ENCODE data around the gene SLC2A14. TPM values are rescaled to one million over a fixed set of nuclear protein-coding genes. Genes with fewer than 3 reads are reported as not detected.
"Not testable (repeated sequence)": the region's sequence is repeated elsewhere in the genome, so short reads cannot be mapped to it uniquely, and the experiment has no call there.

The SLC2A14 gene
- total and polyA plus RNA-seq, 8 donors: 4.3 to 8.1 (median 6.3) TPM

DNA sequence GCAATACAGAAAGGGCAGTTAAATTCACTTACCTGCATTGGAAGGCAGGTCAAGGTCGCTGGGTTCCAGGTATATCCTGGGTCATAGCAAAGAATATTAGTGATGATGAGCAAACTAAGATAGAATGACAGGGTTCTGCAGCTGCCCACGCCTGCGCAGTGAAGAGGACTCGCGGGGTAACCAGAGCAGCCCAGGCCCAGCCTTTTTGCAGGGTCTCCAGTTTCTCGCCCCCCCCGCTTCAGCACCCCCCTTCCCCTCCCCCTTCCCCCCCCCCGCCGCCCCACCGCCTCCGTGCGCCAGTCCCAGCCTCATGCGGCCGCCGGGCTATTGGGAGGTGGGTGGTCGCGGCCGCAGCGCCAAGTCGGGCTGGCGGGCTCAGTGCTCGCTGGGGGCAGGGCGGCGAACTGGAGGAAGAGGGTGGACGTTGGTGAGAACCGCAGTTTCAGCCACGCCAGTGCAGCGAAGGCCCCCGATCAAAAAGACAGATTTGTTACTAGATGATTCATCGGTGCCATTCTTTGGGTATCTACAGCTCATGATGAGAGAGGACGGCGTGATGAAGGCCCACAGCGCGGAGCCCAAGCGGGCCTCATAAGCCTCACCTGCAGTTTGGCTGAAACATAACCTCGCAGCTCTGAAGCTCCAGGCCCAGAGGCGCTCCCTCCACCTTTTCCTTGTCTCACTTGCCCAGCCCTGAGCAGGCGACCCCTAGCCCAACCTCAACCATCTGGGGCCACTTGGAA lies 43.1 kb upstream of the SLC2A14 start:
- no peak overlapping the region for H3K4me3 ChIP-seq
- no peak for DNase-seq
- H3K4me1 ChIP-seq: no peaks in the 10 kb centered on the region
- peak in 1 of 4 donors; percentile 8 for ATAC-seq
- 53 to 54% methylated on average over 31 to 35 of the region's 38 CpGs for WGBS, 2 donors
- H3K27ac ChIP-seq: no peak overlapping the region
- H3K27me3 ChIP-seq: no peaks in the 10 kb centered on the region
- no peak for FAIRE-seq
- H3K9me3 ChIP-seq: no peaks in the 10 kb centered on the region
- H3K36me3 ChIP-seq: no peaks in the 10 kb centered on the region
- no peak for TF ChIP-seq CTCF (IDR thresholded peaks at IDR 0.05)
- intact Hi-C loops (cut with DNase I): no loop called here

DNA sequence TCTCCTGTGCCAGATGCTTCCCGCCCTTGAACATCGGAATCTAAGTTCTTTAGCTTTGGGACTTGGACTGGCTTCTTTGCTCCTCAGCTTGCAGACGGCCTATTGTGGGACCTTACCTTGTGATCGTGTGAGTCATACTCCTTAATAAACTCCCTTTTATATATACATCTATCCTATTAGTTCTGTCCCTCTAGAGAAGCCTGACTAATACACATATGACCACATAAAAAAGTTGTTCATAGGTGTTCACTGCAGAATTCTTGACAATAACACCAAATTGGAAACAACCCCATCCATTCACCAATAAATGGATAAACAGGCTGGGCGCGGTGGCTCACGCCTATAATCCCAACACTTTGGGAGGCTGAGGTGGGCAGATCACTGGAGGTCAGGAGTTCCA lies 37.4 kb upstream of the SLC2A14 start:
- H3K27me3 ChIP-seq; DNase-seq; intact Hi-C loops (cut with DNase I); H3K27ac ChIP-seq; FAIRE-seq; H3K9me3 ChIP-seq; ATAC-seq; H3K4me3 ChIP-seq; H3K36me3 ChIP-seq: not testable (repeated sequence)
- H3K4me1 ChIP-seq: peaks cover 0 to 10% (median 4%) of the 10 kb centered on the region in 3 donors
- WGBS, 2 donors: 70 to 78% methylated on average over 7 of the region's 7 CpGs

DNA sequence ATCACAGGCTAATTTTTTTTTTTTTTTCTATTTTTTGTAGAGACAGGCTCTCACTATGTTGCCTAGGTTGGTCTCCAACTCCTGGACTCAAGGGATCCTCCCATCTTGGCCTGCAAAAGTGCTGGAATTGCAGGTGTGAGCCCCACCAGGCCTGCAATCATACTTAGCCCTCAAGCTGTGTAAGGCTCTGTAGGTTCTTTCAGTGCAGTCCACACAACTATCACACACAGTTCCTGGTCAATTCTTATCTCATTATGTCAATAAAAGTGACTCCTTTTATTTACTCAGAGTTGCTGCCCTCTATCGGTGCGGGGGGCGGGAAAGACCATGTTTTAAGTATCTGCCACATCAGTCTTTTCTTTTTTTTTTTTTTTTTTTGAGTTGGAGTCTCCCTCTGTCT lies 34.3 kb upstream of the SLC2A14 start:
- TF ChIP-seq CTCF (IDR thresholded peaks at IDR 0.05): peak in 2 of 4 donors; percentile 9 to 13
- WGBS, 2 donors: 3 to 7% methylated on average over 3 of the region's 3 CpGs
- Histone ChIP-seq H3K4me1 (peaks cover 0 to 14% (median 5%) of the 10 kb centered on the region in 3 donors), H3K27me3 (no peaks in the 10 kb centered on the region), H3K9me3 (no peaks in the 10 kb centered on the region), H3K27ac (peak overlapping the region in 1 of 4 donors; percentile 33), H3K4me3 (no peak overlapping the region), H3K36me3 (no peaks in the 10 kb centered on the region)
- FAIRE-seq (no peak), ATAC-seq (peak; percentile 95 to 100 (median 98)), DNase-seq (peak in 5 of 6 donors; percentile 59 to 74 (median 70))
- intact Hi-C loops (cut with DNase I): no loop called here

- DNase-seq; FAIRE-seq; intact Hi-C loops (cut with DNase I); ATAC-seq; H3K4me3 ChIP-seq; H3K27ac ChIP-seq; H3K36me3 ChIP-seq; H3K27me3 ChIP-seq; H3K9me3 ChIP-seq: not testable (repeated sequence)
- 73 to 78% methylated on average over 4 of the region's 4 CpGs for WGBS, 2 donors
- peaks cover 0 to 14% (median 5%) of the 10 kb centered on the region in 3 donors for H3K4me1 ChIP-seq
These were observed 33.6 kb upstream of the SLC2A14 start for GRCh38 chr12:7906303-7906702.

- peaks cover 0 to 14% (median 5%) of the 10 kb centered on the region in 3 donors for H3K4me1 ChIP-seq
- 36 to 45% methylated on average over 2 of the region's 5 CpGs for WGBS, 2 donors
- DNase-seq; H3K4me3 ChIP-seq; H3K9me3 ChIP-seq; H3K36me3 ChIP-seq; H3K27me3 ChIP-seq; FAIRE-seq; H3K27ac ChIP-seq; ATAC-seq; intact Hi-C loops (cut with DNase I): not testable (repeated sequence)
These were observed 32.9 kb upstream of the SLC2A14 start for GRCh38 chr12:7905600-7906125.

DNA sequence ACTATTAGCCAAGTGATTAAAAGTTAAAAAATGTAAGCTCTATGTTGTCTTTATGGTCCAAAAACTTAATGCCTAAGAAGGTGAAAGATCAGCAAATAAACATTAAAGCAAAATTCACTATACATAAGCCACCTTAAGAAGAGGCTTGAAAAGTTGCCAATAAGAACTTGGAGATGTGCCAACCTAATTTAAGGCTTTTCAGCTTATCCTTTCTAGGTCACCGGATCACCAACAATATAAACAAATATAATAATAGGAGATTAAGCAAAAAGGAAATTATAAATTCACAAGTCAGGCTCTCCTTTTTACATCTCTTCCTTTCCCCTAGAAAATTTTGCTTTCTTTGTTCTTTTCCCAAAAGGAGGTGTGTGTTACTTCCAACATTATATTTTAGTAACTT lies 32.4 kb upstream of the SLC2A14 start:
- Histone ChIP-seq H3K27ac (no peak overlapping the region), H3K36me3 (no peaks in the 10 kb centered on the region), H3K4me1 (peaks cover 0 to 14% (median 5%) of the 10 kb centered on the region in 3 donors), H3K9me3 (no peaks in the 10 kb centered on the region), H3K27me3 (no peaks in the 10 kb centered on the region), H3K4me3 (no peak overlapping the region)
- DNase-seq: no peak
- intact Hi-C loops (cut with DNase I): no loop called here
- 3 to 4% methylated on average over 1 of the region's 1 CpG for WGBS, 2 donors
- TF ChIP-seq CTCF (IDR thresholded peaks at IDR 0.05): no peak
- FAIRE-seq: no peak
- no peak for ATAC-seq

DNA sequence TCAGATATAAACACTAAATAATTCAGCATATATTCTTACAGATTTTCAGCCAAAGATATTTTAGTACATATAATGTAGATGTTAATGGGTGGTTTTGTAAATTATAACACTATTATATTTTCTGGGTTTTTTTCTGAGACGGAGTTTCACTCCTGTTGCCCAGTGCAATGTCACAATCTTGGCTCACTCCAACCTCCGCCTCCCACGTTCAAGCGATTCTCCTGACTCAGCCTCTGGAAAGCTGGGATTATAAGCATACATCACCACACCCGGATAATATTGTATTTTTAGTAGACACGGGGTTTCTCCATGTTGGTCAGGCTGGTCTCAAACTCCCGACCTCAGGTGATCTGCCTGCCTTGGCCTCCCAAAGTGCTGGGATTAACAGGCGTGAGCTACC lies 29.7 kb upstream of the SLC2A14 start:
- H3K27me3 ChIP-seq; H3K4me3 ChIP-seq; FAIRE-seq; DNase-seq; H3K36me3 ChIP-seq; H3K27ac ChIP-seq; ATAC-seq; H3K9me3 ChIP-seq; intact Hi-C loops (cut with DNase I): not testable (repeated sequence)
- WGBS, 2 donors: 82 to 87% methylated on average over 8 of the region's 8 CpGs
- peaks cover 0 to 14% (median 5%) of the 10 kb centered on the region in 3 donors for H3K4me1 ChIP-seq
